ENCODE measurements around the gene IFNGR2. TPM values are rescaled to one million over a fixed set of nuclear protein-coding genes. Genes with fewer than 3 reads are reported as not detected.
A peak's percentile ranks its signal among the peaks of the same experiment; 100 is the strongest.
"Not testable (repeated sequence)": the region's sequence is repeated elsewhere in the genome, so short reads cannot be mapped to it uniquely, and the experiment has no call there.

Gene IFNGR2
- total RNA-seq, 2 donors from 2014 or later: 53.7 to 128 TPM

DNA sequence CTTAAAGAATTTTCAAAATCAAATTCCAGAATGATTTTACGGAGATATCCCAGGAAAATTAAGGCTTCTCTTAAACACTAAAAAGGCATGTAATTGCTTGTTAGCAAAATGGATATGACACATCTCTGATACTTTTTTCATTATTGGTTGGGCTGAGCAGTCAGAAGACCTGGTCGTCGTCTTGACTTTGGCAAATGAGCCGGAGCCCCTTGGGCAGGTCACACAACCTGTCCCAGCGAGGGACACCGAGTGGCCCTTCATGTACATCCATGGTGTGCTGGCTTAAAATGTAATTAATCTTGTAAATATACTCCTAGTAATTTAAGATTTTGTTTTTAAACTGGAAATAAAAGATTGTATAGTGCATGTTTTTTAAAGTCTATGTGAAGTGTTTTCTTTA is 33.9 kb downstream of the IFNGR2 start:
- no peak overlapping the region for H3K9ac ChIP-seq (ENCODE audit: low read depth in 2 of 2, low read length in 2 of 2)
- H3K9me3 ChIP-seq: no peaks in the 10 kb centered on the region
- DNase-seq: no peak
- H3K27ac ChIP-seq: no peak overlapping the region
- no peaks in the 10 kb centered on the region for H3K27me3 ChIP-seq
- TF ChIP-seq CTCF (IDR thresholded peaks at IDR 0.05): no peak
- peaks cover 5% of the 10 kb centered on the region for H3K36me3 ChIP-seq
- no peak overlapping the region for H3K4me3 ChIP-seq
- no peaks in the 10 kb centered on the region for H3K4me1 ChIP-seq
- intact Hi-C loops (cut with DNase I): no loop called here

GRCh38 chr21:33441489-33442477 is 38.6 kb downstream of the IFNGR2 start:
- Histone ChIP-seq H3K4me1 (no peaks in the 10 kb centered on the region), H3K27me3 (no peaks in the 10 kb centered on the region), H3K27ac (peak overlapping the region; percentile 23), H3K36me3 (no peaks in the 10 kb centered on the region), H3K4me3 (no peak overlapping the region), H3K9me3 (no peaks in the 10 kb centered on the region), H3K9ac (ENCODE audit: low read depth in 2 of 2, low read length in 2 of 2) (no peak overlapping the region)
- no peak for TF ChIP-seq CTCF (IDR thresholded peaks at IDR 0.05)
- peak; percentile 67 for DNase-seq
- intact Hi-C loops (cut with DNase I): loop anchor here (2.0 to 10.0 kb wide), 2 partner anchors 67 to 241 kb away; no protein-coding TSS in a partner anchor

GRCh38 chr21:33443194-33443593 is 40.0 kb downstream of the IFNGR2 start:
- H3K9ac ChIP-seq (ENCODE audit: low read depth in 2 of 2, low read length in 2 of 2): no peak overlapping the region
- DNase-seq: no peak
- intact Hi-C loops (cut with DNase I): loop anchor here (2.0 to 10.0 kb wide), 2 partner anchors 68 to 242 kb away; no protein-coding TSS in a partner anchor

GRCh38 chr21:33444499-33444898 is 41.3 kb downstream of the IFNGR2 start:
- no peak for DNase-seq
- TF ChIP-seq CTCF (IDR thresholded peaks at IDR 0.05): no peak
- Histone ChIP-seq H3K9me3 (no peaks in the 10 kb centered on the region), H3K9ac (ENCODE audit: low read depth in 2 of 2, low read length in 2 of 2) (no peak overlapping the region), H3K36me3 (no peaks in the 10 kb centered on the region), H3K4me3 (no peak overlapping the region), H3K27ac (no peak overlapping the region), H3K4me1 (no peaks in the 10 kb centered on the region), H3K27me3 (no peaks in the 10 kb centered on the region)
- intact Hi-C loops (cut with DNase I): loop anchor here (10.0 kb wide), 1 partner anchor 70 kb away; no protein-coding TSS in a partner anchor

More at GRCh38 chr21:33443194-33443593, 40.0 kb downstream of the IFNGR2 start:
- no peak for TF ChIP-seq CTCF (IDR thresholded peaks at IDR 0.05)
- Histone ChIP-seq H3K27me3 (no peaks in the 10 kb centered on the region), H3K4me1 (no peaks in the 10 kb centered on the region), H3K4me3 (no peak overlapping the region), H3K27ac (no peak overlapping the region), H3K9me3 (no peaks in the 10 kb centered on the region), H3K36me3 (no peaks in the 10 kb centered on the region)

- not testable (repeated sequence) for H3K4me3 ChIP-seq; H3K9me3 ChIP-seq; H3K9ac ChIP-seq (ENCODE audit: low read depth in 2 of 2, low read length in 2 of 2); DNase-seq; H3K36me3 ChIP-seq; H3K27ac ChIP-seq; H3K27me3 ChIP-seq; H3K4me1 ChIP-seq
- intact Hi-C loops (cut with DNase I): loop anchor here (10.0 kb wide), 1 partner anchor 72 kb away; no protein-coding TSS in a partner anchor
These were observed 43.4 kb downstream of the IFNGR2 start for GRCh38 chr21:33446620-33447019.
